Small intestine (tissue), 16 donors: ENCODE results near the gene PHF11. TPM values are rescaled to one million over a fixed set of nuclear protein-coding genes. Genes with fewer than 3 reads are reported as not detected.
A peak's percentile ranks its signal among the peaks of the same experiment; 100 is the strongest.

ENCODE experiments used
- DNase-seq, 2 donors: peaks; one replicate each; pipeline versions ENCODE4 v3.0.0 to v3.0.0-alpha.2; 2013
- FAIRE-seq: peaks from 2 replicates; lab custom pipeline; 2012; peaks lifted over from hg19 to GRCh38; lab: Jason Lieb, UNC
- H3K27ac ChIP-seq, 3 donors: one replicate each; pipeline ENCODE4 v1.5.1; 2013; ENCODE audit warnings: low read length in 2 of 3, mild to moderate bottlenecking in 2 of 3, control low read depth in 1 of 3, inconsistent platforms in 1 of 3, low read depth in 1 of 3, moderate library complexity in 1 of 3
- H3K27me3 ChIP-seq, 3 donors: one replicate each; pipeline ENCODE4 v1.6.1; 2013; ENCODE audit warnings: low read length in 3 of 3, inconsistent platforms in 1 of 3; ENCODE audit not compliant: control insufficient read depth in 3 of 3, insufficient read depth in 3 of 3
- H3K36me3 ChIP-seq, 3 donors: one replicate each; pipeline ENCODE4 v1.6.1; 2013; ENCODE audit warnings: low read length in 3 of 3, inconsistent platforms in 1 of 3, low read depth in 1 of 3, mild to moderate bottlenecking in 1 of 3, moderate library complexity in 1 of 3; ENCODE audit not compliant: control insufficient read depth in 3 of 3, insufficient read depth in 2 of 3
- H3K4me1 ChIP-seq, 3 donors: one replicate each; pipeline ENCODE4 v1.6.1; 2013; ENCODE audit warnings: low read length in 2 of 3, inconsistent platforms in 1 of 3, low read depth in 1 of 3, mild to moderate bottlenecking in 1 of 3, moderate library complexity in 1 of 3; ENCODE audit not compliant: control insufficient read depth in 3 of 3, insufficient read depth in 2 of 3
- H3K4me3 ChIP-seq, 3 donors: one replicate each; pipeline ENCODE4 v1.5.1; 2013; ENCODE audit warnings: low read length in 3 of 3, control low read depth in 1 of 3, inconsistent platforms in 1 of 3, low read depth in 1 of 3, mild to moderate bottlenecking in 1 of 3, moderate library complexity in 1 of 3
- H3K9me3 ChIP-seq, 2 donors: one replicate each; pipeline ENCODE4 v1.6.1; 2013; ENCODE audit warnings: low read depth in 1 of 2, low read length in 1 of 2; ENCODE audit not compliant: control insufficient read depth in 2 of 2, insufficient read depth in 1 of 2
- WGBS, 3 donors: extraction: QIAGEN DNeasy Blood & Tissue Kit; methylation state at CpG; one replicate each; pipeline ENCODE4 v1.1.7; 2013; 5-methylcytosine and 5-hydroxymethylcytosine counted together
- long read RNA-seq, 10 donors: transcript quantifications; one replicate each; lab custom pipeline, GENCODE V29; 2026
- polyA plus RNA-seq, 4 donors: library from polyadenylated mRNA; stranded (reverse) in 3 of 4; unstranded in 1 of 4; fragments of 200-250 nt in 3 of 4; fragments of 120-200 nt in 1 of 4; gene quantifications; one replicate each; pipeline versions ENCODE4 v1.2.1 to v1.2.3, GENCODE V29; 2013
- donor health status: healthy with polysubstance abuse.
- donor health status: control.
- donor health status: control.
- donor health status: Bipolar disorder and iron deficiency.
- donor health status: healthy.

The PHF11 gene
- polyA plus RNA-seq = 10 to 100 TPM; 32.0 to 94.4 (median 50.1) TPM
- long read RNA-seq, donor 1 = 0 reads
- long read RNA-seq, donor 2, partial matches to known transcripts = 0 of 3 reads
- long read RNA-seq, donor 2, other reads (novel, unspliced or antisense) = 0 of 3 reads
- long read RNA-seq, donor 3, partial matches to known transcripts = 0 of 2 reads
- long read RNA-seq, donor 3, other reads (novel, unspliced or antisense) = 0 of 2 reads
- long read RNA-seq, donor 4 = 0 reads
- long read RNA-seq, donor 5, partial matches to known transcripts = 0 of 3 reads
- long read RNA-seq, donor 5, other reads (novel, unspliced or antisense) = 0 of 3 reads
- long read RNA-seq, donor 6, partial matches to known transcripts = 0 of 2 reads
- long read RNA-seq, donor 6, other reads (novel, unspliced or antisense) = 0 of 2 reads
- long read RNA-seq, donor 7 = 0 reads
- long read RNA-seq, donor 8 = 0 reads
- long read RNA-seq, donor 9, partial matches to known transcripts = 0 of 2 reads
- long read RNA-seq, donor 9, other reads (novel, unspliced or antisense) = 0 of 2 reads
- long read RNA-seq, donor 10, transcript PHF11-202 (10 exons, 1,359 nt) = major isoform, 7 of 10 reads
- long read RNA-seq, donor 10, partial matches to known transcripts = 0 of 10 reads
- long read RNA-seq, donor 10, other reads (novel, unspliced or antisense) = 0 of 10 reads

DNA sequence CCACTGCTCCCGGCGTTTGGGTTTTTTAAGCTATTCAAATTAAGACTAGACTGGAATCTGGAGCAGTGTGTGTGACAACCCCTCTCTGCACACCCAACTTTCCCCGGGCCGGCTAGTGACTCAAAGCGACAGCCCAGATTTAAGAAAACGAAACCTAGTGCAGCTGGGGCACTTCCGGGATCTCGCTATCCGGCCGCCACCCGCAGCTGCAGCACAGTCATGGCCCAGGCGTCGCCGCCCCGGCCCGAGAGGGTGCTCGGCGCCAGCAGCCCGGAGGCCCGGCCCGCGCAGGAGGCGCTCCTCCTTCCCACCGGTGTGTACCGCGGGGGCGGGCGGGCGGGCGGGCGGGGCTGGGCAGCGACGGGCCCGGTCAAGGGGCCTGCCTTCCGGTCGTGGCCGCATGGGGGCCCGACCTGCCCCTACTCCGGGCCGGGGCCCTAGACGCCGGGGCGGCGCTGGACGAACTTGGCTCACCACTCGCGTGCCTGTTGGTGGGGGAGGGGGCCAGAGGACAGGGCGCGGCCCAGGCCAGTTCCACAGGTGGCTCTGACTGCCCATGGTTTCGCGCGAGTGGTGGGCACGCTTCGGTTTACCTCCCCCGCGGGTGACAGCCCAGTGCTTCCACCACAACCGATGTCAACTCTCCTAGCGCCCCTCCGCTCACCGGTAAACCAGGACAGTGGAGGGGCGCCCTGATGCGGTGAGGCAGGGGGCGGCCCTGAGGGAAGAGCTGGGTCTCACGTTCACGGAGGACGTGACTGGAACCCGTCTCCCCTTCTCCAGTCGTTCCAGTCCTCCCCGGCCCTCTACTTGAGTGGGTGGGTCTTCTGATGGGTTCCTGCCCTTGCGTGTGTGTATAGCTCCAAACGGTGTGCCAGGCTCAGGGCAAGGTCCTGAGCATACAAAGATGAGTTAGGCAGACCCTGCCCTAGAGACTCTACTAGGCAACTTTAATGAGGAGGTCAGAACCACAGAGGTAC lies at the start of gene PHF11:
Gene PHF11, plus strand, starts transcription at position 171 of the 980 bp plus-strand sequence. Its CDS starts 49 bp downstream, at position 220.
- peaks cover 0 to 2% (median 0%) of the 10 kb centered on the region in 3 donors for H3K36me3 ChIP-seq
- DNase-seq (peak; percentile 84 to 89), FAIRE-seq (no peak)
- peaks cover 2 to 9% (median 6%) of the 10 kb centered on the region in 3 donors for H3K4me1 ChIP-seq
- WGBS, 3 donors = 1 to 3% (median 2%) methylated on average over 51 to 71 of the region's 71 CpGs
- no peaks in the 10 kb centered on the region for H3K9me3 ChIP-seq
- peak within 1 kb of the TSS; percentile 50 to 75 (median 53) for H3K4me3 ChIP-seq
- peak within 1 kb of the TSS; percentile 90 to 92 (median 91) for H3K27ac ChIP-seq
- no peaks in the 10 kb centered on the region for H3K27me3 ChIP-seq

- Histone ChIP-seq H3K36me3 (no peaks in the 10 kb centered on the region), H3K27me3 (no peaks in the 10 kb centered on the region), H3K4me3 (no peak overlapping the region), H3K4me1 (peaks cover 0 to 7% (median 3%) of the 10 kb centered on the region in 3 donors), H3K27ac (no peak overlapping the region), H3K9me3 (no peaks in the 10 kb centered on the region)
- DNase-seq (no peak), FAIRE-seq (no peak)
These were observed 49.3 kb upstream of the PHF11 start for GRCh38 chr13:49446473-49446872.

GRCh38 chr13:49448753-49449152 lies 47.0 kb upstream of the PHF11 start:
- no peak for DNase-seq
- H3K27me3 ChIP-seq = no peaks in the 10 kb centered on the region
- H3K4me1 ChIP-seq = peaks cover 0 to 4% (median 3%) of the 10 kb centered on the region in 3 donors
- H3K4me3 ChIP-seq = no peak overlapping the region
- H3K27ac ChIP-seq = no peak overlapping the region
- H3K9me3 ChIP-seq = no peaks in the 10 kb centered on the region
- no peak for FAIRE-seq
- H3K36me3 ChIP-seq = no peaks in the 10 kb centered on the region
- WGBS, 3 donors = 93 to 94% (median 94%) methylated on average over 2 of the region's 2 CpGs

DNA sequence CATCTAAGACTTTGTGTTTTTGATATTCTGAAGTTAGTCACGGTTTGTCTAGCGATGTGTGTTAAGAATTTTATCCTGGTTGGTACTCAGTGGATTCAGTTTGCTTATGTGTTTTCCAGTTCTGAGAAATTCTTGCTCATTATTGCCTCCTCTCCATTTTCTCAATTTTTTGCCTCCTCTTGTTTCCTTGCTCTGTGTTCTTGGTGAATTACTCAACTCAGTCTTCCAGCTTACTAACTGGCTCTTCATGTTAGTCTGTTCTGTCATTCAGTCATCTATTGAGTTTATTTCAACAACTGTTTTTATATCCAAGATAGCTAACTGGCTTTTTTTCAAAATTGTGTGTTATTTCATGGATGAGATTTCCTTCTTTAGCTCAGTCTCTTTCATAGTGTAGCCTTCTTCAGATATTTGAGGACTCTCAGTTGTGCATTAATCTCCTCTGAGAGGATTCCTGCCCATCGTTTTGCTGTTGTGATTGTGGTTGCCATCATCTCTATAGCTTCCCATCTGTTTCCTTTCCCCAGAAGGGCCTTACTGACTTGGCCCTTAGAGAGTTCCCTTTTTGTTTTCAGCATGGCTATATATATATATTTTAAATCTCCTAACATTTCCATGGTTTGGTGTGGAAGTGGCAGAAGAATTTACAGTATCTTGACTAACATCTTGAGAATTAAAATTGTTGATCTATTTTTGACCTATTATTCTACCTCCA lies 45.5 kb upstream of the PHF11 start:
- DNase-seq = no peak
- H3K36me3 ChIP-seq = no peaks in the 10 kb centered on the region
- no peak overlapping the region for H3K4me3 ChIP-seq
- H3K4me1 ChIP-seq = peaks cover 0 to 4% (median 2%) of the 10 kb centered on the region in 3 donors
- no peaks in the 10 kb centered on the region for H3K27me3 ChIP-seq
- no peak overlapping the region for H3K27ac ChIP-seq
- 73 to 79% (median 76%) methylated on average over 3 of the region's 3 CpGs for WGBS, 3 donors
- FAIRE-seq = no peak
- H3K9me3 ChIP-seq = no peaks in the 10 kb centered on the region

GRCh38 chr13:49452725-49453457 lies 42.9 kb upstream of the PHF11 start:
- WGBS, 3 donors = 93 to 98% (median 93%) methylated on average over 8 of the region's 8 CpGs
- peaks cover 0 to 4% (median 0%) of the 10 kb centered on the region in 3 donors for H3K4me1 ChIP-seq
- H3K36me3 ChIP-seq = no peaks in the 10 kb centered on the region
- H3K9me3 ChIP-seq = no peaks in the 10 kb centered on the region
- no peak overlapping the region for H3K27ac ChIP-seq
- no peak overlapping the region for H3K4me3 ChIP-seq
- DNase-seq = no peak
- FAIRE-seq = no peak
- no peaks in the 10 kb centered on the region for H3K27me3 ChIP-seq

GRCh38 chr13:49453465-49453864 lies 42.3 kb upstream of the PHF11 start:
- Histone ChIP-seq H3K4me1 (peaks cover 0 to 4% (median 0%) of the 10 kb centered on the region in 3 donors), H3K36me3 (no peaks in the 10 kb centered on the region), H3K27ac (no peak overlapping the region), H3K4me3 (no peak overlapping the region), H3K9me3 (no peaks in the 10 kb centered on the region), H3K27me3 (no peaks in the 10 kb centered on the region)
- DNase-seq (no peak), FAIRE-seq (no peak)
- 95 to 97% (median 96%) methylated on average over 7 of the region's 7 CpGs for WGBS, 3 donors

GRCh38 chr13:49454388-49455006 lies 41.3 kb upstream of the PHF11 start:
- Histone ChIP-seq H3K36me3 (no peaks in the 10 kb centered on the region), H3K27ac (peak overlapping the region in 1 of 3 donors; percentile 8), H3K4me3 (no peak overlapping the region), H3K4me1 (peaks cover 0 to 4% (median 0%) of the 10 kb centered on the region in 3 donors), H3K9me3 (no peaks in the 10 kb centered on the region), H3K27me3 (no peaks in the 10 kb centered on the region)
- WGBS, 3 donors = 51 to 79% (median 63%) methylated on average over 4 of the region's 4 CpGs
- FAIRE-seq (peak; percentile 68), DNase-seq (no peak)
